ENCODE measurements around the gene FOXRED2. TPM values are rescaled to one million over a fixed set of nuclear protein-coding genes. Genes with fewer than 3 reads are reported as not detected.
"Not testable (repeated sequence)": the region's sequence is repeated elsewhere in the genome, so short reads cannot be mapped to it uniquely, and the experiment has no call there.

FOXRED2 gene
- polyA plus RNA-seq, 1 of the 3 experiments (the other 2 are of a cell fraction): 7.9 TPM

DNA sequence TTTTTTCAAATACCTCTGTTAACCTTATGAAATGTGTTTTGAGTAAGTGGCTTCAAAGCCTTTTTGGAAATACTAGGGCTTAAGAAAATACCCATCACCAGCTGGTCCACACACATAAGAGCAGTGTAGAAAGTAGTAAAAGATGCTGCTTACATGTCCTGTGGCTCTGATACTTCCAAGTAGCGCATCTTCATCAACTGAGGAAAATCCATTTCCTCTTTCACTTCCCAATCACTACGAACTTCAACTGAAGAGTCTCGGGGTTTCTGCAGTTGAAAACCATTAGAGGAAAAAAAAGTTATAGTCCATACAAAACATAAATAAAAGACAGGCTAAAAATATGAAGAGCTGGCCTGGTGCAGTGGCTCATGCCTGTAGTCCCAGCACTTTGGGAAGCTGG, 13.6 kb upstream of the FOXRED2 start:
- no peak overlapping the region for H3K27ac ChIP-seq (ENCODE audit: low read depth in 2 of 2, low read length in 1 of 2)
- peaks cover 27% of the 10 kb centered on the region; the same call in 1 of the 2 replicates for H3K79me2 ChIP-seq (ENCODE audit: insufficient read depth)
- H3K4me2 ChIP-seq: no peak overlapping the region
- no peak overlapping the region for H3K4me3 ChIP-seq (ENCODE audit: low read depth in 2 of 2, low read length in 1 of 2)
- peaks cover 4% of the 10 kb centered on the region for H3F3A ChIP-seq (replicated peaks; ENCODE audit: insufficient read depth)
- H3K4me1 ChIP-seq (ENCODE audit: control insufficient read depth in 1 of 2, insufficient read depth in 2 of 2, low read depth in 1 of 2, low read length in 1 of 2): no peaks in the 10 kb centered on the region
- no peaks in the 10 kb centered on the region for H4K20me1 ChIP-seq (ENCODE audit: insufficient read depth)
- no peaks in the 10 kb centered on the region for H3K9me2 ChIP-seq
- H3K27me3 ChIP-seq (ENCODE audit: insufficient read depth): no peaks in the 10 kb centered on the region
- 99% methylated on average over 3 of the region's 3 CpGs for WGBS (ENCODE audit: low lambda C conversion rate)
- no peak overlapping the region for H2AFZ ChIP-seq (ENCODE audit: low read depth)
- TF ChIP-seq FOXM1 (IDR thresholded peaks at IDR 0.05; ENCODE audit: low read depth) (no peak), USF2 (IDR thresholded peaks at IDR 0.05; ENCODE audit: borderline replicate concordance, low read depth, low read length) (no peak), PBX3 (IDR thresholded peaks at IDR 0.05) (no peak), CHD2 (IDR thresholded peaks at IDR 0.05; ENCODE audit: low read length, partially characterized antibody) (no peak), POLR2AphosphoS5 (IDR thresholded peaks at IDR 0.05; ENCODE audit: low read depth, low read length) (no peak), FOSL2 (IDR thresholded peaks at IDR 0.05; ENCODE audit: borderline replicate concordance, low read depth) (no peak), MEF2A (IDR thresholded peaks at IDR 0.05; ENCODE audit: borderline replicate concordance, low read depth) (no peak), MAX (IDR thresholded peaks at IDR 0.05; ENCODE audit: low read depth) (no peak), RXRA (IDR thresholded peaks at IDR 0.05; ENCODE audit: borderline replicate concordance, low read depth) (no peak), YY1 (IDR thresholded peaks at IDR 0.05; ENCODE audit: low read depth) (no peak), GABPA (IDR thresholded peaks at IDR 0.05; ENCODE audit: low read depth) (no peak), NRF1 (IDR thresholded peaks at IDR 0.05; ENCODE audit: low read depth, low read length) (no peak)
- TF ChIP-seq, protein P1, sequence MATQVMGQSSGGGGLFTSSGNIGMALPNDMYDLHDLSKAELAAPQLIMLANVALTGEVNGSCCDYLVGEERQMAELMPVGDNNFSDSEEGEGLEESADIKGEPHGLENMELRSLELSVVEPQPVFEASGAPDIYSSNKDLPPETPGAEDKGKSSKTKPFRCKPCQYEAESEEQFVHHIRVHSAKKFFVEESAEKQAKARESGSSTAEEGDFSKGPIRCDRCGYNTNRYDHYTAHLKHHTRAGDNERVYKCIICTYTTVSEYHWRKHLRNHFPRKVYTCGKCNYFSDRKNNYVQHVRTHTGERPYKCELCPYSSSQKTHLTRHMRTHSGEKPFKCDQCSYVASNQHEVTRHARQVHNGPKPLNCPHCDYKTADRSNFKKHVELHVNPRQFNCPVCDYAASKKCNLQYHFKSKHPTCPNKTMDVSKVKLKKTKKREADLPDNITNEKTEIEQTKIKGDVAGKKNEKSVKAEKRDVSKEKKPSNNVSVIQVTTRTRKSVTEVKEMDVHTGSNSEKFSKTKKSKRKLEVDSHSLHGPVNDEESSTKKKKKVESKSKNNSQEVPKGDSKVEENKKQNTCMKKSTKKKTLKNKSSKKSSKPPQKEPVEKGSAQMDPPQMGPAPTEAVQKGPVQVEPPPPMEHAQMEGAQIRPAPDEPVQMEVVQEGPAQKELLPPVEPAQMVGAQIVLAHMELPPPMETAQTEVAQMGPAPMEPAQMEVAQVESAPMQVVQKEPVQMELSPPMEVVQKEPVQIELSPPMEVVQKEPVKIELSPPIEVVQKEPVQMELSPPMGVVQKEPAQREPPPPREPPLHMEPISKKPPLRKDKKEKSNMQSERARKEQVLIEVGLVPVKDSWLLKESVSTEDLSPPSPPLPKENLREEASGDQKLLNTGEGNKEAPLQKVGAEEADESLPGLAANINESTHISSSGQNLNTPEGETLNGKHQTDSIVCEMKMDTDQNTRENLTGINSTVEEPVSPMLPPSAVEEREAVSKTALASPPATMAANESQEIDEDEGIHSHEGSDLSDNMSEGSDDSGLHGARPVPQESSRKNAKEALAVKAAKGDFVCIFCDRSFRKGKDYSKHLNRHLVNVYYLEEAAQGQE (IDR thresholded peaks at IDR 0.05; ENCODE audit: low read depth, low read length): no peak
- TF ChIP-seq, protein P2, sequence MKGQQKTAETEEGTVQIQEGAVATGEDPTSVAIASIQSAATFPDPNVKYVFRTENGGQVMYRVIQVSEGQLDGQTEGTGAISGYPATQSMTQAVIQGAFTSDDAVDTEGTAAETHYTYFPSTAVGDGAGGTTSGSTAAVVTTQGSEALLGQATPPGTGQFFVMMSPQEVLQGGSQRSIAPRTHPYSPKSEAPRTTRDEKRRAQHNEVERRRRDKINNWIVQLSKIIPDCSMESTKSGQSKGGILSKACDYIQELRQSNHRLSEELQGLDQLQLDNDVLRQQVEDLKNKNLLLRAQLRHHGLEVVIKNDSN (IDR thresholded peaks at IDR 0.05; ENCODE audit: borderline replicate concordance, low read depth): no peak
- TF ChIP-seq, protein P3, sequence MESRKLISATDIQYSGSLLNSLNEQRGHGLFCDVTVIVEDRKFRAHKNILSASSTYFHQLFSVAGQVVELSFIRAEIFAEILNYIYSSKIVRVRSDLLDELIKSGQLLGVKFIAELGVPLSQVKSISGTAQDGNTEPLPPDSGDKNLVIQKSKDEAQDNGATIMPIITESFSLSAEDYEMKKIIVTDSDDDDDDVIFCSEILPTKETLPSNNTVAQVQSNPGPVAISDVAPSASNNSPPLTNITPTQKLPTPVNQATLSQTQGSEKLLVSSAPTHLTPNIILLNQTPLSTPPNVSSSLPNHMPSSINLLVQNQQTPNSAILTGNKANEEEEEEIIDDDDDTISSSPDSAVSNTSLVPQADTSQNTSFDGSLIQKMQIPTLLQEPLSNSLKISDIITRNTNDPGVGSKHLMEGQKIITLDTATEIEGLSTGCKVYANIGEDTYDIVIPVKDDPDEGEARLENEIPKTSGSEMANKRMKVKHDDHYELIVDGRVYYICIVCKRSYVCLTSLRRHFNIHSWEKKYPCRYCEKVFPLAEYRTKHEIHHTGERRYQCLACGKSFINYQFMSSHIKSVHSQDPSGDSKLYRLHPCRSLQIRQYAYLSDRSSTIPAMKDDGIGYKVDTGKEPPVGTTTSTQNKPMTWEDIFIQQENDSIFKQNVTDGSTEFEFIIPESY (IDR thresholded peaks at IDR 0.05; ENCODE audit: borderline replicate concordance, low read depth): no peak
- DNase-seq: no peak
- ChIA-PET CTCF (interaction anchor here (1.0 to 3.5 kb wide), 2 partner anchors 10 to 13 kb away, joined by 3 to 21 read pairs; no protein-coding TSS in a partner anchor), POLR2A (interaction anchor here (2.0 kb wide), 1 partner anchor 13 kb away, joined by 7 read pairs; the partner anchor contains the start of gene FOXRED2)
- peaks cover 89 to 98% of the 10 kb centered on the region in 2 experiments for H3K36me3 ChIP-seq (replicated peaks in 1 of 2; ENCODE audit: control insufficient read depth in 1 of 2, insufficient read depth in 2 of 2, low read length in 1 of 2)
- no peaks in the 10 kb centered on the region for H3K9me3 ChIP-seq
- H3K9ac ChIP-seq: no peak overlapping the region

- ChIA-PET CTCF (interaction anchor here (1.0 kb wide), 1 partner anchor 12 kb away, joined by 3 read pairs; no protein-coding TSS in a partner anchor), POLR2A (interaction anchor here (2.0 kb wide), 1 partner anchor 13 kb away, joined by 7 read pairs; the partner anchor contains the start of gene FOXRED2)
- H3K27ac ChIP-seq (ENCODE audit: low read depth in 2 of 2, low read length in 1 of 2); H3F3A ChIP-seq (replicated peaks; ENCODE audit: insufficient read depth); H3K4me2 ChIP-seq; H3K9ac ChIP-seq; H4K20me1 ChIP-seq (ENCODE audit: insufficient read depth); H2AFZ ChIP-seq (ENCODE audit: low read depth); H3K9me2 ChIP-seq; H3K27me3 ChIP-seq (ENCODE audit: insufficient read depth); DNase-seq; H3K9me3 ChIP-seq; H3K4me1 ChIP-seq (ENCODE audit: control insufficient read depth in 1 of 2, insufficient read depth in 2 of 2, low read depth in 1 of 2, low read length in 1 of 2): not testable (repeated sequence)
- H3K4me3 ChIP-seq (ENCODE audit: low read depth in 2 of 2, low read length in 1 of 2): peak overlapping the region in 1 of 2 experiments; percentile 6; a peak in 1 of 4 replicates
- peaks cover 87 to 98% of the 10 kb centered on the region in 2 experiments for H3K36me3 ChIP-seq (replicated peaks in 1 of 2; ENCODE audit: control insufficient read depth in 1 of 2, insufficient read depth in 2 of 2, low read length in 1 of 2)
- peaks cover 22% of the 10 kb centered on the region; the same call in 1 of the 2 replicates for H3K79me2 ChIP-seq (ENCODE audit: insufficient read depth)
- 82% methylated on average over 2 of the region's 2 CpGs for WGBS (ENCODE audit: low lambda C conversion rate)
Observed at GRCh38 chr22:36519906-36520305, 13.1 kb upstream of the FOXRED2 start.

Measured in SK-N-SH (cell line).